Thoracic aorta (tissue), 2 donors: Measurements from ENCODE around the gene APH1A. TPM values are rescaled to one million over a fixed set of nuclear protein-coding genes. Genes with fewer than 3 reads are reported as not detected.
A peak's percentile ranks its signal among the peaks of the same experiment; 100 is the strongest.
"Not testable (repeated sequence)": the region's sequence is repeated elsewhere in the genome, so short reads cannot be mapped to it uniquely, and the experiment has no call there.

ENCODE experiments used
- ATAC-seq: fragments of 150-250 bp; one replicate; pipeline ENCODE4 v1.8.0; 2017; ENCODE audit warnings: low read depth; ENCODE audit not compliant: insufficient number of reproducible peaks, low FRiP score
- DNase-seq: peaks from one replicate; pipeline ENCODE4 v3.0.0-alpha.2; 2020; ENCODE audit warnings: low spot score
- H3K27ac ChIP-seq, 2 donors: fragments of 200-600 bp; sonication (generic); 1 replicate in 1 of 2; 2 replicates in 1 of 2; pipeline ENCODE4 v1.5.1; 2016; ENCODE audit warnings: mild to moderate bottlenecking in 2 of 2, moderate library complexity in 2 of 2
- H3K27me3 ChIP-seq: fragments of 200-600 bp; sonication (generic); replicated peaks from 2 replicates; pipeline ENCODE4 v1.6.0; 2016; ENCODE audit warnings: mild to moderate bottlenecking; ENCODE audit not compliant: insufficient read depth
- H3K36me3 ChIP-seq: fragments of 200-600 bp; sonication (generic); one replicate; pipeline ENCODE4 v1.5.1; 2016
- H3K4me1 ChIP-seq, 2 donors: fragments of 200-600 bp; sonication (generic); 1 replicate in 1 of 2; 2 replicates in 1 of 2; pipeline versions ENCODE4 v1.5.1 to v1.6.0; 2016; ENCODE audit warnings: low read depth in 2 of 2, mild to moderate bottlenecking in 1 of 2; ENCODE audit not compliant: control insufficient read depth in 1 of 2
- H3K4me3 ChIP-seq: fragments of 200-600 bp; sonication (generic); 2 replicates; pipeline ENCODE4 v1.5.1; 2016; ENCODE audit warnings: mild to moderate bottlenecking
- H3K9me3 ChIP-seq: fragments of 200-600 bp; sonication (generic); 2 replicates; pipeline ENCODE4 v1.5.1; 2016
- CTCF ChIP-seq: fragments of 200-600 bp; sonication (generic); IDR thresholded peaks from one replicate; pipeline ENCODE4 v1.5.1; 2019; ENCODE audit warnings: antibody characterized with exemption
- total RNA-seq, 2 donors: library from RNA; depleted of rRNA; stranded (reverse); fragments of >200 nt; gene quantifications; one replicate each; pipeline versions ENCODE4 v1.1.0 to v1.2.3, GENCODE V29; 2016

The APH1A gene
- total RNA-seq, 2 donors from 2014 or later, result 77.5 to 84.5 TPM

- Histone ChIP-seq H3K4me1 (no peaks in the 10 kb centered on the region), H3K36me3 (peaks cover 36% of the 10 kb centered on the region), H3K9me3 (no peaks in the 10 kb centered on the region), H3K27me3 (no peaks in the 10 kb centered on the region), H3K4me3 (no peak overlapping the region), H3K27ac (no peak overlapping the region)
- DNase-seq (no peak), ATAC-seq (no peak)
- TF ChIP-seq CTCF, result no peak
These were observed 41.6 kb downstream of the APH1A start for GRCh38 chr1:150227228-150227627.

GRCh38 chr1:150226486-150226885, 42.3 kb downstream of the APH1A start:
- peaks cover 36% of the 10 kb centered on the region for H3K36me3 ChIP-seq
- ATAC-seq (no peak), DNase-seq (no peak)
- no peak overlapping the region for H3K4me3 ChIP-seq
- no peaks in the 10 kb centered on the region for H3K27me3 ChIP-seq
- no peak for TF ChIP-seq CTCF
- H3K27ac ChIP-seq, result no peak overlapping the region
- H3K4me1 ChIP-seq, result no peaks in the 10 kb centered on the region
- H3K9me3 ChIP-seq, result no peaks in the 10 kb centered on the region

GRCh38 chr1:150225546-150225945, 43.3 kb downstream of the APH1A start:
- Histone ChIP-seq H3K36me3 (peaks cover 36% of the 10 kb centered on the region), H3K27me3 (no peaks in the 10 kb centered on the region), H3K4me3 (no peak overlapping the region), H3K27ac (no peak overlapping the region), H3K4me1 (no peaks in the 10 kb centered on the region), H3K9me3 (no peaks in the 10 kb centered on the region)
- no peak for TF ChIP-seq CTCF
- ATAC-seq (no peak), DNase-seq (no peak)

GRCh38 chr1:150224983-150225382, 43.8 kb downstream of the APH1A start:
- Histone ChIP-seq H3K36me3 (peaks cover 36% of the 10 kb centered on the region), H3K27me3 (no peaks in the 10 kb centered on the region), H3K27ac (no peak overlapping the region), H3K4me3 (no peak overlapping the region), H3K4me1 (no peaks in the 10 kb centered on the region), H3K9me3 (no peaks in the 10 kb centered on the region)
- TF ChIP-seq CTCF, result no peak
- ATAC-seq (no peak), DNase-seq (no peak)

GRCh38 chr1:150221552-150221951, 47.3 kb downstream of the APH1A start:
- ATAC-seq (no peak), DNase-seq (no peak)
- TF ChIP-seq CTCF, result peak; percentile 53
- no peaks in the 10 kb centered on the region for H3K27me3 ChIP-seq
- no peaks in the 10 kb centered on the region for H3K9me3 ChIP-seq
- H3K4me1 ChIP-seq, result no peaks in the 10 kb centered on the region
- no peak overlapping the region for H3K27ac ChIP-seq
- H3K36me3 ChIP-seq, result peaks cover 22% of the 10 kb centered on the region
- no peak overlapping the region for H3K4me3 ChIP-seq

- DNase-seq, H3K36me3 ChIP-seq, H3K4me3 ChIP-seq, H3K4me1 ChIP-seq, H3K27ac ChIP-seq, H3K9me3 ChIP-seq, ATAC-seq, H3K27me3 ChIP-seq: not testable (repeated sequence)
These were observed 53.0 kb downstream of the APH1A start for GRCh38 chr1:150215855-150216254.
